ENCODE results near the gene RPS15.

DNA sequence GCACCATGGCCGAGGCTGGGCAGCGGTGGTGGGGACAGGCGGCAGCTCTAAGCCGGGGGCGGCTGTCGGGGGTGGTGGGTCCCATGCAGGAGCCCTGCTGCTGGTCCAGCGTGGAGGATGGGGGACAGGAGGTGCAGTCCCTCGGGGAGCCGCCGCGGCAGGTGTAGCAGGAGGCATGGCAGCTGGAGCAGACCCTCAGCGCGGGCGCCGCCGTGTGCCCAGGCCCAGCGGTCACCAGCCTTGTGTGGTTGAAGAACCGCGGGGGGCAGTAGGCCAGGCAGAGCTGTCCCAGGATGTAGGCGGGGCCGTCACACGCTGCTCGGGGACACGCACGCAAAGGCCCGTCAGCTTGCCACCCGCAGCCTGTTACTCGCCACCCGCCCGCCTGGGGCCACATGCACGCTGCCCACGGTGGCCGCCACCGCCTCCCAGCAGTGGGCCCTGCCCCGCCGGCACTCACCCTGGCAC, 43.7 kb downstream of the RPS15 start:
- TF ChIP-seq, protein P1, sequence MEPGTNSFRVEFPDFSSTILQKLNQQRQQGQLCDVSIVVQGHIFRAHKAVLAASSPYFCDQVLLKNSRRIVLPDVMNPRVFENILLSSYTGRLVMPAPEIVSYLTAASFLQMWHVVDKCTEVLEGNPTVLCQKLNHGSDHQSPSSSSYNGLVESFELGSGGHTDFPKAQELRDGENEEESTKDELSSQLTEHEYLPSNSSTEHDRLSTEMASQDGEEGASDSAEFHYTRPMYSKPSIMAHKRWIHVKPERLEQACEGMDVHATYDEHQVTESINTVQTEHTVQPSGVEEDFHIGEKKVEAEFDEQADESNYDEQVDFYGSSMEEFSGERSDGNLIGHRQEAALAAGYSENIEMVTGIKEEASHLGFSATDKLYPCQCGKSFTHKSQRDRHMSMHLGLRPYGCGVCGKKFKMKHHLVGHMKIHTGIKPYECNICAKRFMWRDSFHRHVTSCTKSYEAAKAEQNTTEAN (CRISPR knock-in tag; conservative IDR thresholded peaks at IDR 0.05) = no peak
- TF ChIP-seq NFIB (CRISPR knock-in tag; IDR thresholded peaks at IDR 0.05; ENCODE audit: borderline replicate concordance) = no peak
